ENCODE measurements around the gene OBSCN.

DNA sequence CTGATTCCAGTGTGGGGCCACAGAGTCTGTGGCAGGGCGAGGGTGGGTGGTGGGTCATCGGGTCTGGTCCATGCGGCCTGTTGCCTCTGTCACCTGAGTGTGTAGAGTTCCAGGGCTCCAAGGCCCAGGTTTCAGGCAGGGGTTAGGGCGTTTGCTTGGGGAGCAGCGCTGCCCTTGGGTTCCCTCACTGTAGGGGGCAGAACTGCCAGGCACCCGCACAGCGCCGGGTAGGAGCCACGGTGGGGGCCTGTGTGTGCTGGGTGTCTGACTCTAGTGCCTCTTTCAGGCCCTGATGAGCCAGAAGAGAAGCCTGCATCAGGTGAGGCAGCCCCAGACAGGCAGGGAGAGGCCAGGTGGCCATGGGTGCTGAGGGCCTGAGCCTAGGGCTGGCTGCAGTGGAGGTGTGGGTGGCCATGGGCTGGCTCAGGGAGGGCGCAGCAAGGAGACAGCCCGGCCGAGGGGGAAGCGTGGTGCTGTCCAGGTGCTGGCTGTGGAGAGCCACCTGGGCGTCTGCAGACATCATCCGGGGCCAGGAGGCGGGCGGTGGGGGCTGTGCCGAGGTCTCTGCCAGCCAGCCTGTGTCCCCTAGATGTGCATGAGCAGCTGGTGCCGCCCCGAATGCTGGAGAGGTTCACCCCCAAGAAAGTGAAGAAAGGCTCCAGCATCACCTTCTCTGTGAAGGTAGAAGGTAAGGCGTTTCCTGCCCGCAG is 126.5 kb downstream of the OBSCN start:
- TF ChIP-seq, protein P1, sequence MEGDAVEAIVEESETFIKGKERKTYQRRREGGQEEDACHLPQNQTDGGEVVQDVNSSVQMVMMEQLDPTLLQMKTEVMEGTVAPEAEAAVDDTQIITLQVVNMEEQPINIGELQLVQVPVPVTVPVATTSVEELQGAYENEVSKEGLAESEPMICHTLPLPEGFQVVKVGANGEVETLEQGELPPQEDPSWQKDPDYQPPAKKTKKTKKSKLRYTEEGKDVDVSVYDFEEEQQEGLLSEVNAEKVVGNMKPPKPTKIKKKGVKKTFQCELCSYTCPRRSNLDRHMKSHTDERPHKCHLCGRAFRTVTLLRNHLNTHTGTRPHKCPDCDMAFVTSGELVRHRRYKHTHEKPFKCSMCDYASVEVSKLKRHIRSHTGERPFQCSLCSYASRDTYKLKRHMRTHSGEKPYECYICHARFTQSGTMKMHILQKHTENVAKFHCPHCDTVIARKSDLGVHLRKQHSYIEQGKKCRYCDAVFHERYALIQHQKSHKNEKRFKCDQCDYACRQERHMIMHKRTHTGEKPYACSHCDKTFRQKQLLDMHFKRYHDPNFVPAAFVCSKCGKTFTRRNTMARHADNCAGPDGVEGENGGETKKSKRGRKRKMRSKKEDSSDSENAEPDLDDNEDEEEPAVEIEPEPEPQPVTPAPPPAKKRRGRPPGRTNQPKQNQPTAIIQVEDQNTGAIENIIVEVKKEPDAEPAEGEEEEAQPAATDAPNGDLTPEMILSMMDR (IDR thresholded peaks at IDR 0.05; ENCODE audit: insufficient read depth, low read depth, low read length): no peak
- TF ChIP-seq EZH2 (IDR thresholded peaks at IDR 0.05; ENCODE audit: insufficient read depth, low read length): no peak
